GM21723 (cell line): ENCODE results near the gene RAP1A.

Source experiments
- ATAC-seq: cut with Tn5 transposase; IDR thresholded peaks from one replicate; pipeline ENCODE4 v1.9.1; 2021; ENCODE audit warnings: mild to moderate bottlenecking, moderate library complexity; ENCODE audit not compliant: unreplicated experiment

Gene RAP1A

DNA sequence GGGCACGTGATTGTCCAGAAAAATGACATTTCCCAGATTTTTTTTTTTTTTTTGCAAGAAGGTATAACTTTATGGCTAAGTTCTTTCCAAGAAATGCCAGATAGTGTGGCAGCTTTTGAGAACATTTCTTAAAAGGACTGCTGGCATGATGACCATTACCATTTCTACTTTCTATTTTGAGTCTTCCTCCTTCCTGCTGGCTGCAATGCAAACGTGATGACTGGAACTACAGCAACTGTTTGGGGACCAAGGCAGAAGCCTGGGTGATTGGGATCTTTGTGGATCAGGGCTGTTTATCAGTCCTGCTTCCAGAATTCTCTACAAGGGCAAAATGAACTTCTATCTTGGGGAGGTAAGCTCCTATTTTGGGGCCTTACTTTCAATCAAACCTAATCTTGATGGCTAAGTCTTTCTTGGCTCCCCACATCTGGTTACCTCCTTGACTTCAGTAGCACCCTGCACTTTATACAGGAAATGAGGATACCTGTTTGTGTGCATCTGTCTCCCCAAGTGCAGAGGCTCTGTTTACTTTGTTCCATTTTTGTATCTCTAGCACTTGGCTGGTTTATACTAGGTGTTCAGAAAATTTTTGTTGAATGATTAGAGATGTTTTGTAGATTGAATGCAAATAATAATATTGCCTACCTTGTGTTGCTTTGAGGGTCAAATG lies 132.5 kb downstream of the RAP1A start:
- ATAC-seq: no peak

- ATAC-seq: peak; percentile 6
Observed at GRCh38 chr1:111754984-111755330, 135.4 kb downstream of the RAP1A start.

GRCh38 chr1:111755331-111756123 lies 135.9 kb downstream of the RAP1A start, which contains the start of gene DDX20:
Gene DDX20 (plus strand): TSS chr1:111755901. CDS start chr1:111755925, 24 bp downstream.
- ATAC-seq: peak; percentile 89

- peak; percentile 19 for ATAC-seq
Observed at GRCh38 chr1:111756124-111756513, 136.5 kb downstream of the RAP1A start.

DNA sequence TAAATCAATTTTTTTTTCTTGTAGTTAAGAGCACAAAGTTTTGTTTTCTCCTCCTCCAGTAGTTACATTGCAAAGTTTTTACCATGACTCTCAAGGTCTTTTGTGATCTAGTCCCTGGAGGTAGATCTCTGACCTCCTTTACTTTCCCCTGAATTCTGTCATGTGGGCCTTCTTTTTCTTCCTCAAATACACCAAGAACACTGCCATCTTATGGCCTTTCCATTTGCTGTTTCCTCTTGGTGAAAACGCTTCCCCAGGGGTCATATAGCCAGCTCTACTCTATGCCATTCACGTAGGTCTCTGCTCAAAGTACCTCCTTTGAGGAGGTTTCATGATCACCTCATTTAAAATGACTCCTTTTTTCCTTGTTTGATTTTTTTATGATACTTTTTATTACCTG lies 138.8 kb downstream of the RAP1A start:
- no peak for ATAC-seq

GRCh38 chr1:111761717-111762116 lies 142.1 kb downstream of the RAP1A start:
- ATAC-seq: no peak

- ATAC-seq: no peak
Observed at GRCh38 chr1:111762332-111762731, 142.7 kb downstream of the RAP1A start.
